ENCODE measurements around the gene GBA2.

- TF ChIP-seq POLR2AphosphoS5 (IDR thresholded peaks at IDR 0.05; ENCODE audit: low read depth, low read length): no peak
- no peak for TF ChIP-seq POLR2A (IDR thresholded peaks at IDR 0.05; ENCODE audit: low read depth, low read length)
- no peak for TF ChIP-seq SPI1 (IDR thresholded peaks at IDR 0.05; ENCODE audit: low read depth, low read length)
- TF ChIP-seq POU2F2 (IDR thresholded peaks at IDR 0.05; ENCODE audit: low read depth, low read length): no peak
- no peak for TF ChIP-seq PAX5 (IDR thresholded peaks at IDR 0.05; ENCODE audit: insufficient read depth, low read length, severe bottlenecking)
- no peak for TF ChIP-seq TAF1 (IDR thresholded peaks at IDR 0.05; ENCODE audit: low read depth, low read length)
These were observed 4.4 kb upstream of the GBA2 start for GRCh38 chr9:35753466-35753865.
